OCI-LY3 (cell line): ENCODE results near the gene ASIC2.

ENCODE experiments used
- H2AFZ ChIP-seq: fragments of 200-600, 300-600 bp; shearing (Covaris generic); 2 replicates; pipeline ENCODE4 v1.6.0; 2014; ENCODE audit warnings: antibody characterized with exemption, low read depth, low read length
- H3K27ac ChIP-seq: fragments of 200-600, 300-600 bp; sonication (generic); 2 replicates; pipeline ENCODE4 v1.5.1; 2014; ENCODE audit warnings: mild to moderate bottlenecking, low read length, moderate library complexity, mixed read lengths
- H3K27me3 ChIP-seq: fragments of 200-600, 300-600 bp; sonication (generic); 2 replicates; pipeline ENCODE4 v1.6.1; 2014; ENCODE audit warnings: low read depth, low read length, mixed read lengths
- H3K36me3 ChIP-seq: fragments of 200-600, 300-600 bp; sonication (generic); replicated peaks from 2 replicates; pipeline ENCODE3; 2014; ENCODE audit warnings: low read depth, low read length, mixed read lengths
- H3K4me1 ChIP-seq: fragments of 300-600, 200-600 bp; sonication (generic); 2 replicates; pipeline ENCODE4 v1.6.1; 2014; ENCODE audit warnings: low read length, mixed read lengths
- H3K4me2 ChIP-seq: fragments of 200-600, 300-600 bp; sonication (generic); 2 replicates; pipeline ENCODE4 v1.6.1; 2014; ENCODE audit warnings: low read length, mixed read lengths
- H3K4me3 ChIP-seq: fragments of 300-600, 200-600 bp; sonication (generic); 2 replicates; pipeline ENCODE4 v1.5.1; 2014; ENCODE audit warnings: antibody characterized with exemption, mild to moderate bottlenecking, low read length, moderate library complexity
- H3K79me2 ChIP-seq: fragments of 300-600, 200-600 bp; shearing (Covaris generic); 2 replicates; pipeline ENCODE4 v1.6.1; 2014; ENCODE audit warnings: mild to moderate bottlenecking, low read length, mixed read lengths
- H3K9ac ChIP-seq: fragments of 300-600, 200-600 bp; shearing (Covaris generic); 2 replicates; pipeline ENCODE4 v1.6.0; 2014; ENCODE audit warnings: mild to moderate bottlenecking, low read length, moderate library complexity
- H3K9me3 ChIP-seq: fragments of 200-600, 300-600 bp; shearing (Covaris generic); 2 replicates; pipeline ENCODE4 v1.6.1; 2014; ENCODE audit warnings: low read length, mixed read lengths; ENCODE audit not compliant: insufficient read depth
- H4K20me1 ChIP-seq: fragments of 200-600, 300-600 bp; sonication (generic); 2 replicates; pipeline ENCODE4 v1.6.1; 2016; ENCODE audit warnings: low read length, mixed read lengths; ENCODE audit not compliant: insufficient read depth
- EZH2phosphoT487 ChIP-seq: fragments of 200-600 bp; shearing (Covaris generic); IDR thresholded peaks from 2 replicates; pipeline ENCODE4 v1.6.1; 2018; ENCODE audit warnings: antibody characterized with exemption, mixed run types, low read depth
- TF ChIP-seq, protein P1 (sequence below): fragments of 200-600, 300-600 bp; sonication (generic); IDR thresholded peaks from 2 replicates; pipeline ENCODE4 v1.5.1; 2014; ENCODE audit warnings: antibody characterized with exemption, low read length, low read depth

ASIC2 gene

DNA sequence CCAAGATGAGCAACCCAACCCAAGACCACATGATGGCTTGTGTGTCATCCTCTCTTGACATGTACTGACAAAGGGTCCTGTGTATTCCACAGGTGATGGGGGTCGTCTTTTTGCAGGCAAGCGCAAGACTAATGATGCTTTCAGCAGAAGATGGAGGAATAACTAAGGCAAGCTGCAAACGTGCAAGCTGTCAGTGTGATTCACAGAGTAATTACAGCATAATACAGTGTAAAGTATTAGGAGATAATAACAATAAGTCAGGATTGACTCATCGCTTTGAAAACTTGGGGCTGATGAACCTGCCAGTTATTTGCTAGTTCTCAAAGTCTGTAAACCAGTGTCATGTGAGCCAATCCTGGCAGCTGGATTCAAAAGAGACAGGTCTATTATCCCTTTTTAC, 41.6 kb upstream of the ASIC2 start:
- Histone ChIP-seq H3K4me2 (no peak overlapping the region), H3K9ac (no peak overlapping the region), H3K79me2 (no peaks in the 10 kb centered on the region), H3K27me3 (peaks cover 18% of the 10 kb centered on the region), H3K36me3 (no peaks in the 10 kb centered on the region), H3K4me3 (no peak overlapping the region), H3K27ac (no peak overlapping the region), H4K20me1 (no peaks in the 10 kb centered on the region), H2AFZ (no peak overlapping the region), H3K4me1 (no peaks in the 10 kb centered on the region), H3K9me3 (no peaks in the 10 kb centered on the region)
- TF ChIP-seq, protein P1, sequence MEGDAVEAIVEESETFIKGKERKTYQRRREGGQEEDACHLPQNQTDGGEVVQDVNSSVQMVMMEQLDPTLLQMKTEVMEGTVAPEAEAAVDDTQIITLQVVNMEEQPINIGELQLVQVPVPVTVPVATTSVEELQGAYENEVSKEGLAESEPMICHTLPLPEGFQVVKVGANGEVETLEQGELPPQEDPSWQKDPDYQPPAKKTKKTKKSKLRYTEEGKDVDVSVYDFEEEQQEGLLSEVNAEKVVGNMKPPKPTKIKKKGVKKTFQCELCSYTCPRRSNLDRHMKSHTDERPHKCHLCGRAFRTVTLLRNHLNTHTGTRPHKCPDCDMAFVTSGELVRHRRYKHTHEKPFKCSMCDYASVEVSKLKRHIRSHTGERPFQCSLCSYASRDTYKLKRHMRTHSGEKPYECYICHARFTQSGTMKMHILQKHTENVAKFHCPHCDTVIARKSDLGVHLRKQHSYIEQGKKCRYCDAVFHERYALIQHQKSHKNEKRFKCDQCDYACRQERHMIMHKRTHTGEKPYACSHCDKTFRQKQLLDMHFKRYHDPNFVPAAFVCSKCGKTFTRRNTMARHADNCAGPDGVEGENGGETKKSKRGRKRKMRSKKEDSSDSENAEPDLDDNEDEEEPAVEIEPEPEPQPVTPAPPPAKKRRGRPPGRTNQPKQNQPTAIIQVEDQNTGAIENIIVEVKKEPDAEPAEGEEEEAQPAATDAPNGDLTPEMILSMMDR, result no peak
- TF ChIP-seq EZH2phosphoT487, result no peak

DNA sequence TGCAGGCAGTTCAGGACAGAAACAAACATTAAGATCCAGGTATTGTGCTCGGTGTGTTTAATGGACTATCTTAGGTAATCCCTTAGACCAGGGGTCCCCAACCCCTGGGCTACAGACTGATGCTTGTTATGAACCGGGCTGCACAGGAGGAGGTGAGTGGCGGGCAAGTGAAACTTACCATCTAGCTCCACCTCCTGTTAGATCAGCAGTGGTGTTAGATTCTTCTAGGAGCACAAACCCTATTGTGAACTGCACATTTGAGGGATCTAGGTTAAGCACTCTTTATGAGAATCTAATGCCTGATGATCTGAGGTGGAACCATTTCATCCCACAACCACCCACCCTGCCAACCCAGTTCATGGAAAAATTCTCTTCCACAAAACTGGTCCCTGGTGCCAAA, 37.8 kb upstream of the ASIC2 start:
- Histone ChIP-seq H4K20me1 (no peaks in the 10 kb centered on the region), H3K27ac (no peak overlapping the region), H3K4me1 (no peaks in the 10 kb centered on the region), H3K27me3 (peaks cover 10% of the 10 kb centered on the region; the same call in 1 of the 2 replicates), H3K9me3 (no peaks in the 10 kb centered on the region), H3K4me2 (no peak overlapping the region), H3K36me3 (no peaks in the 10 kb centered on the region), H3K79me2 (no peaks in the 10 kb centered on the region), H3K4me3 (no peak overlapping the region), H3K9ac (no peak overlapping the region), H2AFZ (no peak overlapping the region)
- no peak for TF ChIP-seq EZH2phosphoT487
- TF ChIP-seq, protein P1, result no peak

DNA sequence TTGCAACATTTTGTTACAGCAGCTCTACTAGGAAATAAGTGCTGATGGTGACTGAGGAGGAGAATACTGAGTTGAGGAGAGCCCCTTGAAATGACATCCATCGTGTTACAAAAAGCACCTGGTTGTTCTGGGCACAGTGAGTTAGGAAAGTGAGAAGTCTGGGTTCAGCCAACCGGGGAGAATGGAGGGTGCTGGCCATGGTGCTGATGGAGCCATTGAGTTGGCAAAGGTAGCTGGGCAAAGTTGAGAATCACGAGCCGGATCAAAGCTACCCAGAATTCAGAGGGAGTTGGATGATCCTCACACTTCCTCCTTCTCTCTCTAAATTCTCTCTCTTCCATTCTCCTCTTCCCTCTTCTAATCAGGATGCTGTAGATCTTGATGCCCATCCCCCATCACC, 35.0 kb upstream of the ASIC2 start:
- H3K4me3 ChIP-seq, result no peak overlapping the region
- H3K9me3 ChIP-seq, result no peaks in the 10 kb centered on the region
- H3K27ac ChIP-seq, result no peak overlapping the region
- no peak overlapping the region for H2AFZ ChIP-seq
- no peaks in the 10 kb centered on the region for H3K4me1 ChIP-seq
- H3K4me2 ChIP-seq, result no peak overlapping the region
- no peaks in the 10 kb centered on the region for H3K27me3 ChIP-seq
- H3K79me2 ChIP-seq, result no peaks in the 10 kb centered on the region
- TF ChIP-seq, protein P1, result no peak
- TF ChIP-seq EZH2phosphoT487, result no peak
- H4K20me1 ChIP-seq, result no peaks in the 10 kb centered on the region
- no peak overlapping the region for H3K9ac ChIP-seq
- no peaks in the 10 kb centered on the region for H3K36me3 ChIP-seq

DNA sequence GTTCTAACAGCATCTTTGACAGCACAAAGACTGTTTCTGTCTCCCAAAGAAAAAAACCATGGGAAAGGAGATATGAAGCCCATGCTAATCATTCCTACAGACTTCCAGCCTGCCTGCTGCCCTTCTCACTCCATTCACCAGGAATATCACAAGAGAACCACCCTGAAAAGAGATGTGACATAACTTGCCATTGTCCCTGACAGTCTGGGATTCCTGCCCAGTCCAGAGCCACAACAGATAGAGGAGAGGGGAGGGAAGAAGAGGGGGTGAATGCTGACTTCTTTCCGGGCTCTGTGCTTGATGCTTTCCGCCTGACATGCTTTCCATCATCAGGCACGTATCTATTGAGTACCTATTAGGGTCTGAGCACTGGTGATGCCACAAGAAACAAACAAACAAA, 31.6 kb upstream of the ASIC2 start:
- Histone ChIP-seq H3K27me3 (no peaks in the 10 kb centered on the region), H2AFZ (no peak overlapping the region), H3K36me3 (no peaks in the 10 kb centered on the region), H3K79me2 (no peaks in the 10 kb centered on the region), H3K27ac (no peak overlapping the region), H3K9me3 (no peaks in the 10 kb centered on the region), H3K4me2 (no peak overlapping the region), H3K4me3 (no peak overlapping the region), H4K20me1 (no peaks in the 10 kb centered on the region), H3K9ac (no peak overlapping the region), H3K4me1 (no peaks in the 10 kb centered on the region)
- TF ChIP-seq, protein P1, result no peak
- TF ChIP-seq EZH2phosphoT487, result no peak
